A549 (cell line): ENCODE data around the gene PPID. TPM values are rescaled to one million over a fixed set of nuclear protein-coding genes. Genes with fewer than 3 reads are reported as not detected.
"Not testable (repeated sequence)": the region's sequence is repeated elsewhere in the genome, so short reads cannot be mapped to it uniquely, and the experiment has no call there.

ENCODE experiments used
- ATAC-seq, 2 experiments: fragments of 200-7000 bp in 1 of 2; fragments of >200 bp in 1 of 2; cut with Nextera tagmentation in 1 of 2; cut with Tn5 transposase in 1 of 2; 3 replicates each; pipeline versions ENCODE4 v1.8.0 to v1.9.1; 2018 to 2020; ENCODE audit warnings: mild to moderate bottlenecking in 1 of 2, moderate library complexity in 1 of 2
- CTCF ChIA-PET: fragments of 300-600 bp; sonication (Branson Sonifier 250); formaldehyde crosslinking; extraction: SDS; loops from one replicate; lab custom pipeline; 2021; ENCODE audit warnings: antibody characterized with exemption, inconsistent platforms; lab: Yijun Ruan, JAX
- POLR2A ChIA-PET: fragments of 350-600 bp; formaldehyde crosslinking; extraction: SDS; loops from one replicate; lab custom pipeline; 2021; ENCODE audit warnings: antibody characterized with exemption, inconsistent platforms; lab: Yijun Ruan, JAX
- DNase-seq, 2 experiments: peaks; one replicate each; pipeline versions ENCODE4 v3.0.0 to v3.0.0-alpha.2; 2011 to 2016; ENCODE audit warnings: low read depth in 1 of 2, low spot score in 1 of 2
- FAIRE-seq: peaks from 2 replicates; lab custom pipeline; 2011; peaks lifted over from hg19 to GRCh38; lab: Jason Lieb, UNC
- H3K27ac ChIP-seq, 2 experiments: fragments of >200 bp; sonication (Bioruptor Twin); formaldehyde crosslinking; 3 replicates each; pipeline ENCODE4 v1.5.1; 2016 to 2017
- H3K4me1 ChIP-seq: fragments of >200 bp; sonication (Bioruptor Twin); formaldehyde crosslinking; 3 replicates; pipeline ENCODE4 v1.6.1; 2016
- H3K4me2 ChIP-seq: fragments of >200 bp; sonication (Bioruptor Twin); formaldehyde crosslinking; 3 replicates; pipeline ENCODE4 v1.6.1; 2016
- H3K4me3 ChIP-seq: fragments of >200 bp; sonication (Bioruptor Twin); formaldehyde crosslinking; 3 replicates; pipeline ENCODE4 v1.5.1; 2016
- H3K9me3 ChIP-seq: fragments of >200 bp; sonication (Bioruptor Twin); formaldehyde crosslinking; 3 replicates; pipeline ENCODE4 v1.6.1; 2016
- BHLHE40 ChIP-seq: IDR thresholded peaks from 2 replicates; pipeline ENCODE4 v1.6.1; 2012; ENCODE audit warnings: low read depth, low read length, inconsistent platforms
- CBX8 ChIP-seq: fragments of 200-600 bp; sonication (generic); IDR thresholded peaks from 2 replicates; pipeline ENCODE4 v1.6.1; 2016
- EHMT2 ChIP-seq: fragments of 200-600 bp; sonication (generic); IDR thresholded peaks from 2 replicates; pipeline ENCODE4 v1.6.1; 2016; ENCODE audit warnings: antibody characterized with exemption, low read depth, mild to moderate bottlenecking, moderate library complexity
- ESRRA ChIP-seq: fragments of 150-350 bp; IDR thresholded peaks from 2 replicates; pipeline ENCODE4 v1.6.1; 2014; ENCODE audit warnings: mild to moderate bottlenecking, low read length, borderline replicate concordance
- FOSL2 ChIP-seq, 2 experiments: fragments of 450-650 bp in 1 of 2; fragments of >200 bp in 1 of 2; sonication (Bioruptor Twin) in 1 of 2; formaldehyde crosslinking; IDR thresholded peaks; 2 replicates each; pipeline versions ENCODE4 v1.5.0 to v1.6.1; 2016 to 2020; ENCODE audit warnings: mild to moderate bottlenecking in 1 of 2, moderate library complexity in 1 of 2
- FOXS1 ChIP-seq: fragments of 250-450 bp; sonication (Bioruptor Pico); IDR thresholded peaks from 2 replicates; pipeline ENCODE4 v1.5.0; 2020; ENCODE audit warnings: mild to moderate bottlenecking, moderate library complexity
- HMGXB4 ChIP-seq: fragments of 250-450 bp; sonication (Bioruptor Pico); IDR thresholded peaks from 2 replicates; pipeline ENCODE4 v1.5.0; 2021; ENCODE audit warnings: mild to moderate bottlenecking, moderate library complexity, borderline replicate concordance
- HOXA7 ChIP-seq: fragments of 250-450 bp; sonication (Bioruptor Pico); IDR thresholded peaks from 2 replicates; pipeline ENCODE4 v1.5.0; 2020; ENCODE audit warnings: mild to moderate bottlenecking, moderate library complexity
- KDM5A ChIP-seq: fragments of 200-600 bp; sonication (generic); IDR thresholded peaks from 2 replicates; pipeline ENCODE4 v1.6.1; 2016; ENCODE audit warnings: antibody characterized with exemption, mild to moderate bottlenecking
- MYC ChIP-seq: IDR thresholded peaks from 2 replicates; pipeline ENCODE4 v1.6.1; 2012; ENCODE audit warnings: mild to moderate bottlenecking, inconsistent platforms, low read length, improper control_type of control experiment, borderline replicate concordance
- NFE2L2 ChIP-seq: fragments of 150-350 bp; conservative IDR thresholded peaks from 2 replicates; pipeline ENCODE4 v1.6.1; 2014; ENCODE audit warnings: low read length
- NPAS2 ChIP-seq: fragments of 250-450 bp; sonication (Bioruptor Pico); IDR thresholded peaks from 2 replicates; pipeline ENCODE4 v1.8.0; 2022; ENCODE audit warnings: mild to moderate bottlenecking, moderate library complexity, borderline replicate concordance
- NR3C1 ChIP-seq: fragments of >200 bp; sonication (Bioruptor Twin); formaldehyde crosslinking; IDR thresholded peaks from 3 replicates; pipeline ENCODE4 v1.6.1; 2017
- REST ChIP-seq: fragments of 200-600 bp; sonication (generic); IDR thresholded peaks from 2 replicates; pipeline ENCODE4 v1.6.1; 2016; ENCODE audit warnings: antibody characterized with exemption, mild to moderate bottlenecking, moderate library complexity
- RNF2 ChIP-seq: fragments of 200-600 bp; sonication (generic); IDR thresholded peaks from 2 replicates; pipeline ENCODE4 v1.6.1; 2016; ENCODE audit warnings: low read depth, mild to moderate bottlenecking, antibody characterized with exemption, moderate library complexity, borderline replicate concordance
- TFCP2L1 ChIP-seq: fragments of 250-450 bp; sonication (Bioruptor Pico); IDR thresholded peaks from 2 replicates; pipeline ENCODE4 v1.5.0; 2021; ENCODE audit warnings: mild to moderate bottlenecking
- TP53 ChIP-seq: fragments of 250-450 bp; sonication (Bioruptor Pico); IDR thresholded peaks from 2 replicates; pipeline ENCODE4 v1.5.0; 2021; ENCODE audit warnings: mild to moderate bottlenecking, moderate library complexity
- USF2 ChIP-seq: fragments of 450-650 bp; IDR thresholded peaks from 2 replicates; pipeline ENCODE4 v1.6.1; 2014; ENCODE audit warnings: antibody characterized with exemption
- ZC3H11A ChIP-seq: fragments of 450-650 bp; IDR thresholded peaks from 2 replicates; pipeline ENCODE4 v1.6.1; 2014; ENCODE audit warnings: antibody characterized with exemption, mild to moderate bottlenecking
- WGBS: methylation state at CpG from one replicate; pipeline ENCODE4 v1.1.6; 2017; ENCODE audit errors: missing lambda C conversion rate; 5-methylcytosine and 5-hydroxymethylcytosine counted together
- polyA plus RNA-seq, 4 experiments: library from polyadenylated mRNA; depleted of rRNA in 3 of 4; stranded (reverse); fragments of >200 nt; fragmentation: RNase III in 1 of 4; extraction: RNeasy Plus Mini Kit Qiagen cat#74134 plus additional on column Dnase treatment in 1 of 4; gene quantifications; 2 replicates in 3 of 4; 3 replicates in 1 of 4; pipeline ENCODE4 v1.2.3, GENCODE V29; 2011 to 2017

The PPID gene
- polyA plus RNA-seq, 2 of the 4 experiments (the other 2 are of a cell fraction), result 30.7 to 44.1 TPM

GRCh38 chr4:158756588-158756987, 33.4 kb upstream of the PPID start:
- POLR2A ChIA-PET, result no interaction called here
- CTCF ChIA-PET, result interaction anchor here (1.1 kb wide), 1 partner anchor 12 kb away, joined by 3 read pairs; the partner anchor contains the start of gene FNIP2
- DNase-seq (no peak), ATAC-seq (no peak), FAIRE-seq (no peak)
- Histone ChIP-seq H3K27ac (no peak overlapping the region), H3K4me1 (0 out of 3 replicates have a peak, but pooled peaks cover 3% of the 10 kb centered on the region), H3K4me2 (no peak overlapping the region), H3K4me3 (no peak overlapping the region), H3K9me3 (no peaks in the 10 kb centered on the region)
- TF ChIP-seq CBX8, result no peak
- TF ChIP-seq NFE2L2, result no peak
- no peak for TF ChIP-seq USF2
- no peak for TF ChIP-seq FOSL2 (IDR thresholded peaks at IDR 0.05)
- no peak for TF ChIP-seq FOSL2 (CRISPR knock-in tag; IDR thresholded peaks at IDR 0.05)
- TF ChIP-seq TP53 (CRISPR knock-in tag), result no peak
- TF ChIP-seq REST, result no peak
- no peak for TF ChIP-seq RNF2
- no peak for TF ChIP-seq MYC
- no peak for TF ChIP-seq TFCP2L1 (CRISPR knock-in tag)
- TF ChIP-seq BHLHE40, result no peak
- no peak for TF ChIP-seq ZC3H11A
- TF ChIP-seq NR3C1, result no peak
- TF ChIP-seq EHMT2, result no peak
- TF ChIP-seq NPAS2 (CRISPR knock-in tag), result no peak
- TF ChIP-seq KDM5A, result no peak
- TF ChIP-seq HMGXB4 (CRISPR knock-in tag), result no peak
- no peak for TF ChIP-seq FOXS1 (CRISPR knock-in tag)
- no peak for TF ChIP-seq ESRRA
- TF ChIP-seq HOXA7 (CRISPR knock-in tag), result no peak

GRCh38 chr4:158755819-158756218, 32.6 kb upstream of the PPID start:
- DNase-seq, H3K4me3 ChIP-seq, FAIRE-seq, H3K27ac ChIP-seq, ATAC-seq, H3K4me1 ChIP-seq, POLR2A ChIA-PET, H3K4me2 ChIP-seq, H3K9me3 ChIP-seq: not testable (repeated sequence)
- CTCF ChIA-PET, result interaction anchor here (1.1 kb wide), 1 partner anchor 13 kb away, joined by 3 read pairs; the partner anchor contains the start of gene FNIP2
- 84% methylated on average over 7 of the region's 7 CpGs for whole genome bisulfite sequencing
